Chondrocyte (in vitro differentiated cells): ENCODE data around the gene CCT6A. TPM values are rescaled to one million over a fixed set of nuclear protein-coding genes. Genes with fewer than 3 reads are reported as not detected.
"Not testable (repeated sequence)": the region's sequence is repeated elsewhere in the genome, so short reads cannot be mapped to it uniquely, and the experiment has no call there.

Experiments used
- DNase-seq: peaks from one replicate; pipeline ENCODE4 v3.0.0; 2021; ENCODE audit warnings: mixed read lengths, low spot score
- H3K27ac Mint-ChIP-seq: one replicate; pipeline ENCODE4 v1.8.0; 2021; ENCODE audit warnings: mild to moderate bottlenecking, moderate library complexity, mixed read lengths; ENCODE audit not compliant: unreplicated experiment
- H3K27me3 Mint-ChIP-seq: 2 replicates; pipeline ENCODE4 v1.8.0; 2021; ENCODE audit warnings: low read depth, mixed read lengths
- H3K36me3 Mint-ChIP-seq: 2 replicates; pipeline ENCODE4 v1.8.0; 2021; ENCODE audit warnings: low read depth, mixed read lengths
- H3K4me1 Mint-ChIP-seq: 2 replicates; pipeline ENCODE4 v1.8.0; 2021; ENCODE audit warnings: low read depth, mild to moderate bottlenecking, mixed read lengths
- H3K4me3 Mint-ChIP-seq: one replicate; pipeline ENCODE4 v1.8.0; 2021; ENCODE audit warnings: mild to moderate bottlenecking, moderate library complexity, mixed read lengths; ENCODE audit not compliant: unreplicated experiment
- H3K9me3 Mint-ChIP-seq: 2 replicates; pipeline ENCODE4 v1.8.0; 2021; ENCODE audit warnings: low read depth, mixed read lengths
- total RNA-seq: library from RNA; stranded (reverse); gene quantifications from 3 replicates; pipeline ENCODE4 v1.2.1, GENCODE V29; 2021
- TF ChIP-seq, protein P1 (sequence below): fragments of 200-600 bp; sonication (generic); IDR thresholded peaks from 2 replicates; pipeline ENCODE4 v1.5.0; 2021; ENCODE audit warnings: antibody characterized with exemption, mild to moderate bottlenecking, moderate library complexity

The CCT6A gene
- total RNA-seq, 1 donor from 2014 or later, result 101 TPM

- Mint-ChIP-seq H3K9me3 (no peaks in the 10 kb centered on the region), H3K4me1 (peaks cover 13% of the 10 kb centered on the region), H3K27me3 (no peaks in the 10 kb centered on the region), H3K36me3 (peaks cover 4% of the 10 kb centered on the region), H3K4me3 (no peak overlapping the region), H3K27ac (no peak overlapping the region)
- DNase-seq, result peak; percentile 77
- TF ChIP-seq, protein P1, sequence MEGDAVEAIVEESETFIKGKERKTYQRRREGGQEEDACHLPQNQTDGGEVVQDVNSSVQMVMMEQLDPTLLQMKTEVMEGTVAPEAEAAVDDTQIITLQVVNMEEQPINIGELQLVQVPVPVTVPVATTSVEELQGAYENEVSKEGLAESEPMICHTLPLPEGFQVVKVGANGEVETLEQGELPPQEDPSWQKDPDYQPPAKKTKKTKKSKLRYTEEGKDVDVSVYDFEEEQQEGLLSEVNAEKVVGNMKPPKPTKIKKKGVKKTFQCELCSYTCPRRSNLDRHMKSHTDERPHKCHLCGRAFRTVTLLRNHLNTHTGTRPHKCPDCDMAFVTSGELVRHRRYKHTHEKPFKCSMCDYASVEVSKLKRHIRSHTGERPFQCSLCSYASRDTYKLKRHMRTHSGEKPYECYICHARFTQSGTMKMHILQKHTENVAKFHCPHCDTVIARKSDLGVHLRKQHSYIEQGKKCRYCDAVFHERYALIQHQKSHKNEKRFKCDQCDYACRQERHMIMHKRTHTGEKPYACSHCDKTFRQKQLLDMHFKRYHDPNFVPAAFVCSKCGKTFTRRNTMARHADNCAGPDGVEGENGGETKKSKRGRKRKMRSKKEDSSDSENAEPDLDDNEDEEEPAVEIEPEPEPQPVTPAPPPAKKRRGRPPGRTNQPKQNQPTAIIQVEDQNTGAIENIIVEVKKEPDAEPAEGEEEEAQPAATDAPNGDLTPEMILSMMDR, result no peak
Measured at GRCh38 chr7:56087445-56087844, 35.9 kb downstream of the CCT6A start.

DNA sequence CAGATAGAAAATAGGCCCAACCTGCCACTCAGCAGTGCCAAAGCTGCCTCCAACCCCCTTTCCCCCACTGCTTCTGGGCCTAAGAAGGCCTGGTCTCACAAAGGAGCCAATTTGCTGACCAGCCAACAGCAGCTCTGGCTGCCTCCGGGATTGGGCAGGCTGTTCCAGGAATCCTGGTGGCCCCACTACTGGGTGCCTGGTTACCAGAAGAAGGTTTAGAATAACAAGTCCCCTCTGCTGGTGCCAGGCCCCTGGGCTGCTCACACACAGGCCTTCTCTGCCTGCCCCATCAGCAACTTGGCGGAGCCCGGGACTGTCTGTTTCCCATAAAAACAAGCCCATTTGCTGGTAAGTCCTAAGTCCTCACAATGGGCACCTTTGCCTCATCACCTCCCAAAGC lies 40.0 kb downstream of the CCT6A start:
- Mint-ChIP-seq H3K36me3 (peaks cover 3% of the 10 kb centered on the region), H3K4me3 (no peak overlapping the region), H3K4me1 (peaks cover 22% of the 10 kb centered on the region), H3K9me3 (no peaks in the 10 kb centered on the region), H3K27me3 (no peaks in the 10 kb centered on the region), H3K27ac (no peak overlapping the region)
- DNase-seq, result no peak
- TF ChIP-seq, protein P1, result no peak

DNA sequence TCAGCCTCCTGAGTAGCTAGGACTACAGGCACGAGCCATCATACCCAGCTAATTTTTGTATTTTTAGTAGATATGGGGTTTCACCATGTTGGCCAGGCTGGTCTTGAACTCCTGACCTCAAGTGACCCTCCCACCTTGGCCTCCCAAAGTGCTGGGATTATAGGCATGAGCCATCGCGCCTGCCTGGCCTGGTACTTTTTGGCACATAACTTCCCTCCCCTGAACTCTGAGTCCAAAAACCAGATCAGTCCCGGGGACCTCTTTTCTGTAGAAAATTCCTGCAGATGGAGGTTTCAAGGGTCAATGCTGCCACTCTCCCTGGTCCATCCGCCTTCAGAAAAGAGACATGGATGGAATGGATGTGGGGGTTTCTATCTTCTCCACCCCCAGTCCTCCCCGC lies 40.8 kb downstream of the CCT6A start:
- H3K9me3 Mint-ChIP-seq, H3K27ac Mint-ChIP-seq: not testable (repeated sequence)

DNA sequence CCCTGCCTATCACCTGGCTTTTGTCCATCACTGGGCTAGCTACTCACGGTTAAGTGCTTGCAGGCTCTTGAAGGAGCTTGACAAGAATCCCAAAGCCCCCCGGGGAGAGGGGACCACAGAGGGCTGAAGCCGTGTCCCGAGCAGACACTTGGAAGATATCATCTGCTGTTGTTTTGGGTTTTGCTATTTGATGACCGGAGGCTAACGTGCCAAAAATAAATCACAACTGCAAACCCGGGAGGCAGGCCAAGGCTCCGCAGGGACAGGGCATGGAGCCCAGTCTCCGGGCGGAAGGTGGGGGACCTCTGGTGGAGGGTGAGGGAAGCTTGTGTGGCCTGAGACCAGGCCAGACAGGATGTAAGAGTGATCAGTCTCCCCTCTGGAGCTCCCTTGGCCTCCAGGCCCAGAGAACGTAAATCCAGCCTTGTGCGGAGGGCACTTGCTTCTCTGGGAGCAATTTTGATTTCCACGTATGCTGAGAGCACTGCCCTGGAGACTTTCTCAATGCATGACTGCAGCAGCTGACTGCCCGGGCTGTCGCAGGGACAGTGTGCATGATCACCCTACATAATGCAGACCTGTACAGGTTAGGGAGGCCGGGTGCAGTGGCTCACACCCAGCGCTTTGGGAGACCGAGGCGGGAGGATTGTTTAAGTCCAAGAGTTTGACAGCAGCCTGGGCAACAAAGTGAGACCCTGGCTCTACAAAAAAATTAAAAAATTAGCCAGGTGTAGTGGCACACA lies 41.4 kb downstream of the CCT6A start, which contains the start of gene PHKG1:
Gene PHKG1, minus strand, starts transcription at position 164 of the 743 bp plus-strand sequence. CDS start 4,011 bp downstream, outside the sequence.
- Mint-ChIP-seq H3K4me3 (no peak within 1 kb of the TSS), H3K4me1 (peaks cover 22% of the 10 kb centered on the region), H3K27ac (peak within 1 kb of the TSS; percentile 57), H3K36me3 (peaks cover 3% of the 10 kb centered on the region), H3K9me3 (no peaks in the 10 kb centered on the region), H3K27me3 (no peaks in the 10 kb centered on the region)
- DNase-seq, result no peak
- TF ChIP-seq, protein P1, result peak; percentile 77

More for the DNA sequence above, 40.8 kb downstream of the CCT6A start:
- H3K4me3 Mint-ChIP-seq, H3K36me3 Mint-ChIP-seq, H3K27me3 Mint-ChIP-seq, DNase-seq: not testable (repeated sequence)
- H3K4me1 Mint-ChIP-seq, result peaks cover 22% of the 10 kb centered on the region

GRCh38 chr7:56097700-56098099 lies 46.1 kb downstream of the CCT6A start:
- H3K27ac Mint-ChIP-seq, result no peak overlapping the region
- TF ChIP-seq, protein P1, result no peak
- H3K36me3 Mint-ChIP-seq, result peaks cover 2% of the 10 kb centered on the region
- DNase-seq, result peak; percentile 9
- H3K27me3 Mint-ChIP-seq, result no peaks in the 10 kb centered on the region
- no peaks in the 10 kb centered on the region for H3K9me3 Mint-ChIP-seq
- peaks cover 9% of the 10 kb centered on the region for H3K4me1 Mint-ChIP-seq
- H3K4me3 Mint-ChIP-seq, result no peak overlapping the region

DNA sequence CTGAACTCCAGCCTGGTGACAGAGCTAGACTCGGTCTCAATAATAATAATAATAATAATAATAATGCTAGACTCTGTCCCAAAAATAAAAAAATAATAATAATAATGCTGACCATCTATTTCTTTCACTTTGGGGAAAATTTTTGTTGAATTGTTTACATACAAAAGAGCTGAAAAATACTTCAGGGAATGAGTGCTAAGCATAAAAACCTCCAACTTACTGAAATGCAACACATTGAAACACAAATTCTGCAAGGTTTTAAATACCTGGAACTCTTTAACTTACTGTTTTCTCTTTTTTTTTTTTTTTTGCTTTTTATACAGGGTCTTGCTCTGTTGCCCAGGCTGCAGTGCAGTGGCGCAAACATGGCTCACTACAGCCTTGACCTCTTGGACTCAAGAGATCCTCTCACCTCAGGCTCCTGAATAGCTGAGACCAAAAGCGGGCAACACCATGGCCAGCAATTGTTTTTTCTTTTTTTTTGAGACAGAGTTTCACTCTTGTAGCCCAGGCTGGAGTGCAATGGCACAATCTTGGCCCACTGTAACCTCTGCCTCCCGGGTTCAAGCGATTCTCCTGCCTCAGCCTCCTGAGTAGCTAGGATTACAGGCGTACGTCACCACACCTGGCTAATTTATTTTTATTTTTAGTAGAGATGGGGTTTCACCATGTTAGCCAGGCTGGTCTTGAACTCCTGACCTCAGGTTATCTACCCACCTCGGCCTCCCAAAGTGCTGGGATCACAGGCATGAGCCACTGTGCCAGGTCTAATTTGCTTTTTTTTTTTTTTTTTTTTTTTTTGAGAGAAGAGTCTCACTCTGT lies 46.8 kb downstream of the CCT6A start:
- H3K27ac Mint-ChIP-seq, H3K36me3 Mint-ChIP-seq, H3K9me3 Mint-ChIP-seq, H3K4me1 Mint-ChIP-seq, H3K4me3 Mint-ChIP-seq, H3K27me3 Mint-ChIP-seq: not testable (repeated sequence)
- peak; percentile 32 for DNase-seq
